ENCODE measurements around the gene BST1. TPM values are rescaled to one million over a fixed set of nuclear protein-coding genes. Genes with fewer than 3 reads are reported as not detected.
"Not testable (repeated sequence)": the region's sequence is repeated elsewhere in the genome, so short reads cannot be mapped to it uniquely, and the experiment has no call there.

The BST1 gene
- total RNA-seq, 1 donor from 2014 or later: not detected

GRCh38 chr4:15754323-15754722 lies 51.5 kb downstream of the BST1 start:
- no peak for TF ChIP-seq CTCF (IDR thresholded peaks at IDR 0.05; ENCODE audit: partially characterized antibody, unreplicated experiment)
- DNase-seq: no peak
- Mint-ChIP-seq H3K27me3 (ENCODE audit: unreplicated experiment) (no peaks in the 10 kb centered on the region), H3K4me1 (ENCODE audit: low read depth, unreplicated experiment) (no peaks in the 10 kb centered on the region), H3K27ac (ENCODE audit: unreplicated experiment) (no peak overlapping the region), H3K9me3 (ENCODE audit: unreplicated experiment) (peaks cover 2% of the 10 kb centered on the region), H3K4me3 (ENCODE audit: unreplicated experiment) (no peak overlapping the region), H3K36me3 (ENCODE audit: unreplicated experiment) (peaks cover 5% of the 10 kb centered on the region)

GRCh38 chr4:15755321-15756155 lies 52.7 kb downstream of the BST1 start:
- Mint-ChIP-seq H3K4me1 (ENCODE audit: low read depth, unreplicated experiment) (no peaks in the 10 kb centered on the region), H3K27ac (ENCODE audit: unreplicated experiment) (no peak overlapping the region), H3K9me3 (ENCODE audit: unreplicated experiment) (peaks cover 2% of the 10 kb centered on the region), H3K27me3 (ENCODE audit: unreplicated experiment) (no peaks in the 10 kb centered on the region), H3K36me3 (ENCODE audit: unreplicated experiment) (peaks cover 5% of the 10 kb centered on the region), H3K4me3 (ENCODE audit: unreplicated experiment) (no peak overlapping the region)
- TF ChIP-seq CTCF (IDR thresholded peaks at IDR 0.05; ENCODE audit: partially characterized antibody, unreplicated experiment): no peak
- DNase-seq: no peak

- H3K4me3 Mint-ChIP-seq (ENCODE audit: unreplicated experiment): no peak overlapping the region
- no peaks in the 10 kb centered on the region for H3K27me3 Mint-ChIP-seq (ENCODE audit: unreplicated experiment)
- no peak for DNase-seq
- H3K4me1 Mint-ChIP-seq (ENCODE audit: low read depth, unreplicated experiment): no peaks in the 10 kb centered on the region
- peaks cover 2% of the 10 kb centered on the region for H3K9me3 Mint-ChIP-seq (ENCODE audit: unreplicated experiment)
- no peak overlapping the region for H3K27ac Mint-ChIP-seq (ENCODE audit: unreplicated experiment)
- H3K36me3 Mint-ChIP-seq (ENCODE audit: unreplicated experiment): peaks cover 5% of the 10 kb centered on the region
- TF ChIP-seq CTCF (IDR thresholded peaks at IDR 0.05; ENCODE audit: partially characterized antibody, unreplicated experiment): no peak
Observed at GRCh38 chr4:15756361-15756861, 53.5 kb downstream of the BST1 start.

GRCh38 chr4:15757054-15757453 lies 54.2 kb downstream of the BST1 start:
- peaks cover 5% of the 10 kb centered on the region for H3K36me3 Mint-ChIP-seq (ENCODE audit: unreplicated experiment)
- H3K4me1 Mint-ChIP-seq (ENCODE audit: low read depth, unreplicated experiment): no peaks in the 10 kb centered on the region
- no peak overlapping the region for H3K4me3 Mint-ChIP-seq (ENCODE audit: unreplicated experiment)
- TF ChIP-seq CTCF (IDR thresholded peaks at IDR 0.05; ENCODE audit: partially characterized antibody, unreplicated experiment): no peak
- DNase-seq: no peak
- no peaks in the 10 kb centered on the region for H3K27me3 Mint-ChIP-seq (ENCODE audit: unreplicated experiment)
- H3K27ac Mint-ChIP-seq (ENCODE audit: unreplicated experiment): no peak overlapping the region
- peaks cover 2% of the 10 kb centered on the region for H3K9me3 Mint-ChIP-seq (ENCODE audit: unreplicated experiment)

GRCh38 chr4:15758294-15758693 lies 55.4 kb downstream of the BST1 start:
- no peaks in the 10 kb centered on the region for H3K27me3 Mint-ChIP-seq (ENCODE audit: unreplicated experiment)
- H3K36me3 Mint-ChIP-seq (ENCODE audit: unreplicated experiment): peaks cover 5% of the 10 kb centered on the region
- H3K4me3 Mint-ChIP-seq (ENCODE audit: unreplicated experiment): no peak overlapping the region
- TF ChIP-seq CTCF (IDR thresholded peaks at IDR 0.05; ENCODE audit: partially characterized antibody, unreplicated experiment): no peak
- H3K9me3 Mint-ChIP-seq (ENCODE audit: unreplicated experiment): peaks cover 2% of the 10 kb centered on the region
- H3K4me1 Mint-ChIP-seq (ENCODE audit: low read depth, unreplicated experiment): no peaks in the 10 kb centered on the region
- DNase-seq: no peak
- H3K27ac Mint-ChIP-seq (ENCODE audit: unreplicated experiment): no peak overlapping the region

- H3K27ac Mint-ChIP-seq (ENCODE audit: unreplicated experiment); H3K4me3 Mint-ChIP-seq (ENCODE audit: unreplicated experiment); DNase-seq; H3K36me3 Mint-ChIP-seq (ENCODE audit: unreplicated experiment); H3K27me3 Mint-ChIP-seq (ENCODE audit: unreplicated experiment); H3K4me1 Mint-ChIP-seq (ENCODE audit: low read depth, unreplicated experiment); H3K9me3 Mint-ChIP-seq (ENCODE audit: unreplicated experiment): not testable (repeated sequence)
Observed at GRCh38 chr4:15762460-15762859, 59.6 kb downstream of the BST1 start.
